Measurements from ENCODE around the gene GRM7.

Gene GRM7

GRCh38 chr3:7518026-7518425 lies 657.1 kb downstream of the GRM7 start:
- DNase-seq: no peak

DNA sequence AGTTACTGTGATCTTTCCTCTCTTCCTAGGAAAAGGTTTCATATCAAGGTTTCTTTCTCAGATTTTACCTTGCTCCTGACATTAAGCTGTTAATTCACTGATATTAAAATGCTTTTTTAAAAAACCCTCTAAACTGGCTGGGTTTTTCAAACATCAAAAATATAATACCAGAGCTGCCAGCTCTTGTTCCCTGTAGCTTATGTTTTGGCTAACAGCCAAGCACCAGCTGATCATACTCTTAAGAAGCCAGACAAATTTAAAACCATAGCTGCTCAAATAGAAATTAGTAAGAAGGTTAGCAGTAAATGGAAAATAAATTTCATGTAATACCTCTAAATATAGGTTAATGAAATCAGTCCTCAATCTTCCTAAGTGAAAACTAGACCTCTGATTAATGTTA lies 657.5 kb downstream of the GRM7 start:
- DNase-seq: no peak

GRCh38 chr3:7520059-7520458 lies 659.1 kb downstream of the GRM7 start:
- DNase-seq: no peak

GRCh38 chr3:7520593-7520992 lies 659.7 kb downstream of the GRM7 start:
- DNase-seq: no peak

DNA sequence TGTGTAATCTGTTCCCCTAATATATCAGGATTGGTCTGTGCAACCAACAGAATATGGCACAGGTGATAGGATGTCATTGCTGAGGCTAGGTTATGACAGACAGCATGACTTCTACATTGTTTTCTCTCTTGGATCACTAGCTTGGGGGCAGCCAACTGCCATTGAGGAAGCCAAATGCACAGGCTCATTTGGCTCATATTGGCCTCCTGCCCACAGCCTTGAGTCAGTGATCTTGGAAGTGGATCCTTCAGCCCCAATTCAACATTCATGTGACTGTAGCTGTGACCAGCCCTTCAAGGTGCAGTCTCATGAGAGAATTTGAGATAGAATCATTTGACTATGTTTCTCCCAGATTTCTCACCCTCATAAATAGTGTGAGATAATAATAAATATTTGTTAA lies 675.6 kb downstream of the GRM7 start:
- DNase-seq: no peak

DNA sequence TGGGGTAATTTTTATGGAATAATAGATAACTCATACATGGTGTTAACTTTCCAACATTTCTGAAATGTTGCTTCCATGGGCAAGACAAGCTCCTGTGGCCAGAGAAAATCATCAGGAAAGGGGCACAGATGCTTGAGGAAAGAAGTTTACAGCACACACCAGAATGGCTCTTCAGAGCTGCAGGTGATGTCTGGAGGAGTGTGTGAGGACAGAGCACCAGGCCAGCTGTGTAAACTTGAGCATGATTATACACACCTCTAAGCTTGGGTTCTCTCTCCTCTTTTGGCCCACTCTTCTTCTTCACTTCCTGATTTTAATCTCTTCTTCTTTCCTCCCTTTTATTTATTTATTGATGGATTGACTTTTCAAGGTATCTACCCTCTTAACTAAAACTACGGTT lies 676.0 kb downstream of the GRM7 start:
- no peak for DNase-seq

GRCh38 chr3:7543294-7543880 lies 682.5 kb downstream of the GRM7 start:
- DNase-seq: no peak

DNA sequence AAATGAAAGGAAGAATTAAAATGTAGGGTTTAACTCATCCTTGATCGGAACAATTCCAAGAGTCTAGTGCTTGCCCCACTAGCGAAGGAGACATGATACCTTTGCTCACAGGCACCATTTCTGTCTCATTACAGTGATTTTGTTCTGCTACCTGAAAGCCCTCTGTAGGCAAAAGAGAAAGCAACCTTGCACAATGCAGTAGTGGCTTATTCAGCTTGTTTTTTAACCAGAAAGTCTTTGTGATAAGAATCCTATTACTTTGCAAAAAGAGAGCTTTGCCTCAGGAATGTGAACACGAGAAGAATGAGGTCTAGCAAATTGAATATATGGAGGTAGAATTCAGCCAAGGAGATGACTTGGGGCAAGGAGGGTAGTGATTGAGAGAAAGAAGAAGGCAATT lies 684.4 kb downstream of the GRM7 start:
- DNase-seq: no peak

DNA sequence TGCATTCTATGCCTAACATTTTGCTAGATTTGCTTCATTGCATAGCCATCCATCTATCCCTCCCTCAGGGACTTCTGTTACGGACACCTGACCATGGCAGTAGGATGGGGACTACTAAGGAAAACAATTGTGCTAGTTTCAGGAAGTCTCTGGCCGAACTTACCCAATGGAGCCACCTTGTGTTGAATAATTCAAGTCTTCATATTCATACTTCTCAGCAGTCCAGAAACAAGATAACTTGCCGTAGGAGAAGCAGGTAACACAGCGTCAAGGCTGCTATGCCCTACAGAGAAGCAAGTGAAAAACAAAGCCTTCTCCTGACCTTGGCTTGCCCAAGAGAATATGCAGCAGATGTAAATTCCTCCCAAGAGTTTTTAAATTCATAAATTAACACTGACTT lies 685.3 kb downstream of the GRM7 start:
- DNase-seq: no peak

- DNase-seq: no peak
These were observed 686.9 kb downstream of the GRM7 start for GRCh38 chr3:7547826-7548225.

- DNase-seq: no peak
These were observed 702.0 kb downstream of the GRM7 start for GRCh38 chr3:7562892-7563291.

DNA sequence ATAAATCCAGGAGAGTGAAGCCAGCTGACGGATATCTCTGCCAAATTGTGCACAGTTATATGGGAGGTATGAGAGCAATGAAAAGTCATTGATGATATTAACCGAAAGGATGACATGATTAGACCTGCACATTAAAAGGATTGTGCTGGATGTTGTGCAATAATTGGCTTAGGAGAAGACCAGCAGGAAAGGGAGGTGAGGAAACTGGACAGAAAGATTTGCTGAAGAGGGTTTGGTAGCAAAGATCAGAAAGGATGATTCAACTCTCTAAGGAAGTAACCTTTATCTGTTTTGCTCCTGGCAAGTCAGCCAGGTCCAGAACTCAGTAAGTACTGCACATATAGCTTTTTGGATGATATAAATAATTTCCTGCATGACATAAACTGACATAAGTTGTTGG lies 704.7 kb downstream of the GRM7 start:
- no peak for DNase-seq

DNA sequence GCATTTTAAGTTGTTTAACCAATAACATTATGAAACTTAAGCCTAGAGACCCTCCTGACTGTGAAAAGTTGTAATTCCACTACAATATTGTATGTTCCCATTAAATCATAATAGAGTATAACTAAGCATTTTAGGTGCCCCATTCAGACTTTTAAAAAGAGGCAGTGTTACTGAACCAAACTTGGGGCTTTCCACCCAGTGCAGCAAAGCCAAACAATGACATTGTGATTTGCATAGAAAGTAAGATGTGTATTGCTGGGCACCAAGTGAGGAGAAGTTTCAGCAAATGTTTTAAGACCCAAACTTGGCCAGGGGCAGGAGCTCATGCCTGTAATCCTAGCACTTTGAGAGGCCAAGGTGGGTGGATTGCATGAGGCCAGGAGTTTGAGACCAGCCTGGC lies 706.2 kb downstream of the GRM7 start:
- no peak for DNase-seq

GRCh38 chr3:7568526-7569184 lies 707.7 kb downstream of the GRM7 start:
- no peak for DNase-seq

DNA sequence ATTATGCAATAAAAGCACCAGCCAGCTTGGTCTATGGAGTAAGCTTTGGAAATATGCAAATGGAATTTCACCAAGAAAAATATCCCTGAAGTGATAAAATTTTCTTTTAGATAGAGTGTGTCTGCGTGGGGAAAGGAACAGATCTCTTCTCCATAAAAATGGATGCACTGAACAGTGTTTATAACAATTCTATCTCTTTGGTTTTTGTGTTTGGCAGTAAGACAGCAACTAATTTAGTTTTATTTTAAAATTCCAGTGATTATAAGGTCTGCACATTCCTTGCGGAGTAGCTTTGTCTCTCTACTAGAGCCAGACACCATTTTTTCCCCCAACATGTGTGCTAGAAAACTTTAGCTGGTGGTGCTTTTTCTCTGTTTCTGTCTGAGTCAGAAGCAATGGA lies 712.4 kb downstream of the GRM7 start:
- DNase-seq: no peak

GRCh38 chr3:7574435-7574834 lies 713.5 kb downstream of the GRM7 start:
- DNase-seq: no peak

DNA sequence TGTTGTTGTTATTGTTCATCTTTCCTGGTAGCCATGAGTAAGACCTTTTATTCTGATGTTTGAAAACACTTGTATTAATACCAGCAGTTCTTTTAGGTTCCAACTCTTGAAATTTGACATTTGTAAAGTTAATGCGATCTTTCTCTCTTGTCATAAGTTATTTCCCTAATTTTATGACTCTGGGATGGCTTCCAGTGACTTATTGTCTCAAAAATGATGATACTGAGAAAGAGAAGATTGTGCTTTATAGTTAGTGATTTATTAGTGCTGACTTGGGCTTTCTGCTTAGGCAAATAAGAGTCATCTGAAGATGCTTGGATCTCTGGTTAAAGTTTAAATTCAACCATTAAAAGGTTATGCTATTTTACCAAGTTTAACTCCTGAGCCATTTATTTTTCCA lies 715.2 kb downstream of the GRM7 start:
- DNase-seq: no peak

DNA sequence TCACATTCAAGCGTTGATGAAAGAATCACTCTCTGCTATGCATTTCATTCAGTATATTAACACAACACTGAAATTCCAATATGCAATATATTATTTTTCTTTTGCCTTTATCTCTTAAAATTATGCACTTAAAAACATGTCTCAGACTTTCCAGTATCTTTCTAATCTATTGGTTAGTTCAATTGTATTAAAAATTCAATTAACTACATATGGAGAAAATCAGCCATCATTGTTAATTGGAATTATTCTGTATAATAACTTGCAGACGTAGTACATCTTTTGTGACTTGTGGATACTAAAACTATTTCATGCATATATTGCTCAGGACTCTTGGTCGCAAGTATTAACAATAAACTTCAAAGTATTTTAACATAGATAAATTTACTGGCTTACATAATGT lies 715.6 kb downstream of the GRM7 start:
- no peak for DNase-seq

- no peak for DNase-seq
These were observed 716.6 kb downstream of the GRM7 start for GRCh38 chr3:7577513-7577912.

GRCh38 chr3:7581831-7582230 lies 720.9 kb downstream of the GRM7 start:
- no peak for DNase-seq

DNA sequence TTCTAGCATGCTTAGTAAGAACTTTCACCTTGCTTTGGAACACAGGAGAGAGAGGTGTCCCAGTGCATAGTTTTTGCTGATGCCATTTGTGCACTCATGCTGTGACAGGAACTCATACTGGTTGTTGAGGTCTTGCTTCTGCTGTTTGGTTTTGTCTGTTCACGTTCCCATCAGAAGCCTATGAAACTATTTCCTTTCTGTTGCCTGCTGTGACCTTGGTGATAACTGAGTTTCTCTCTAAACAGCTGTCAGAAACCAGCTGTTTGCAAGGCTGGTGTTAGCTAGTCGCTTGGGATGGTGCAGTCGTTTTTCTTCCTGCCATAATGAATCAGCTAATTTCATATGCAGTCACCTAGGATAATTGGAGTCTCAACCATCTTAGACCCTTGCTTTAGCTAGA lies 724.1 kb downstream of the GRM7 start:
- no peak for DNase-seq

GRCh38 chr3:7588236-7588635 lies 727.3 kb downstream of the GRM7 start:
- DNase-seq: no peak

- DNase-seq: no peak
These were observed 728.6 kb downstream of the GRM7 start for GRCh38 chr3:7589526-7589925.

GRCh38 chr3:7602297-7602696 lies 741.4 kb downstream of the GRM7 start:
- DNase-seq: no peak

DNA sequence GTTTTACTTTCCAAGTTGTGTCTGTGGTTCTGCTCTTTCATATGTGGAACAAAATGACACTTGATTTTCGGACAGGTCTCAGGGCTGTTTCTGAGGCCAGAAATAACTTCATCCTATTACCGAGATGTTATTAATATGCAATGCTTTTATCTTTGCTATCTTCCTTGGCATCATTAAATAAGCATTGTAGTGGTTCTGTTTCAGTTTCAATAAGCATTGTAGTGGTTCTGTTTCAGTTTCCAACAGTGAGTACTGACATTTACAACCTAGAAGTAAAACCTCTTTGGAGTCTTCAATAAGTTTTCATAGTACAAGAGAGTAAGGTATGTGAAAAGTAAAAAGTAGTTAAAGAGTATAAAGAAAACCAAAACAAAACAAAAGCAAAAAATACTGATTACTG lies 746.2 kb downstream of the GRM7 start:
- DNase-seq: no peak

Measured in stimulated activated CD4-positive, alpha-beta T cell treated with anti-CD3 and anti-CD28 coated beads, Interleukin-4, amount 100 ng/mL, for 4 hours (primary cell).